Liver (tissue), 3 donors: ENCODE results near the gene SPAG9.

Experiments used
- ATF3 ChIP-seq: IDR thresholded peaks from 2 replicates; pipeline ENCODE4 v1.6.1; 2016; ENCODE audit warnings: antibody characterized with exemption
- CTCF ChIP-seq: fragments of 150-350 bp; IDR thresholded peaks from 2 replicates; pipeline ENCODE4 v1.5.1; 2017; ENCODE audit warnings: improper control_type of control experiment, low read depth, low read length; ENCODE audit not compliant: missing input control
- EGR1 ChIP-seq, 2 donors: IDR thresholded peaks; 2 replicates each; pipeline ENCODE4 v1.6.1; 2016 to 2018; ENCODE audit warnings: antibody characterized with exemption in 2 of 2, low read depth in 2 of 2
- FOXA1 ChIP-seq: IDR thresholded peaks from 2 replicates; pipeline ENCODE4 v1.6.1; 2016; ENCODE audit warnings: antibody characterized with exemption
- GABPA ChIP-seq, 2 donors: IDR thresholded peaks in 1 of 2; conservative IDR thresholded peaks in 1 of 2; 2 replicates each; pipeline ENCODE4 v1.6.1; 2016; ENCODE audit warnings: antibody characterized with exemption in 2 of 2, mild to moderate bottlenecking in 1 of 2, moderate library complexity in 1 of 2
- HNF4A ChIP-seq, 2 donors: conservative IDR thresholded peaks; 2 replicates each; pipeline ENCODE4 v1.6.1; 2016; ENCODE audit warnings: antibody characterized with exemption in 2 of 2, mild to moderate bottlenecking in 2 of 2
- JUND ChIP-seq, 2 donors: IDR thresholded peaks; 2 replicates each; pipeline ENCODE4 v1.6.1; 2016; ENCODE audit warnings: antibody characterized with exemption in 2 of 2
- MAX ChIP-seq: IDR thresholded peaks from 2 replicates; pipeline ENCODE4 v1.6.1; 2016; ENCODE audit warnings: antibody characterized with exemption
- RAD21 ChIP-seq, 2 donors: IDR thresholded peaks; 2 replicates each; pipeline ENCODE4 v1.6.1; 2016; ENCODE audit warnings: antibody characterized with exemption in 2 of 2, mild to moderate bottlenecking in 2 of 2
- REST ChIP-seq: IDR thresholded peaks from 2 replicates; pipeline ENCODE4 v1.6.1; 2016; ENCODE audit warnings: antibody characterized with exemption, mild to moderate bottlenecking
- SP1 ChIP-seq: IDR thresholded peaks from 2 replicates; pipeline ENCODE4 v1.6.1; 2018; ENCODE audit warnings: antibody characterized with exemption, mild to moderate bottlenecking
- TAF1 ChIP-seq: conservative IDR thresholded peaks from 2 replicates; pipeline ENCODE4 v1.6.1; 2016; ENCODE audit warnings: antibody characterized with exemption, mild to moderate bottlenecking
- YY1 ChIP-seq: IDR thresholded peaks from 2 replicates; pipeline ENCODE4 v1.6.1; 2016; ENCODE audit warnings: antibody characterized with exemption, mild to moderate bottlenecking
- ZBTB33 ChIP-seq: IDR thresholded peaks from 2 replicates; pipeline ENCODE4 v1.6.1; 2016; ENCODE audit warnings: antibody characterized with exemption
- donor health status: healthy.
- donor health status: healthy.

GRCh38 chr17:51150932-51151331 lies 30.3 kb upstream of the SPAG9 start:
- no peak for TF ChIP-seq GABPA (IDR thresholded peaks at IDR 0.05 in 1 of 2, conservative IDR thresholded peaks at IDR 0.05 in 1 of 2)
- no peak for TF ChIP-seq CTCF
- no peak for TF ChIP-seq REST
- no peak for TF ChIP-seq MAX
- TF ChIP-seq TAF1 = no peak
- TF ChIP-seq YY1 = no peak
- no peak for TF ChIP-seq ATF3
- no peak for TF ChIP-seq RAD21 (IDR thresholded peaks at IDR 0.05)
- no peak for TF ChIP-seq ZBTB33
- no peak for TF ChIP-seq SP1
- no peak for TF ChIP-seq FOXA1
- no peak for TF ChIP-seq JUND (IDR thresholded peaks at IDR 0.05)
- no peak for TF ChIP-seq HNF4A (conservative IDR thresholded peaks at IDR 0.05)
- TF ChIP-seq EGR1 (IDR thresholded peaks at IDR 0.05; ENCODE audit: low read depth in 2 of 2) = no peak
